NCI-H146 (cell line): ENCODE data around the gene GRB2.
"Not testable (repeated sequence)": the region's sequence is repeated elsewhere in the genome, so short reads cannot be mapped to it uniquely, and the experiment has no call there.

Experiments used
- DNase-seq: peaks from one replicate; lab custom pipeline; 2025; lab: John Stamatoyannopoulos, UW

The GRB2 gene

DNA sequence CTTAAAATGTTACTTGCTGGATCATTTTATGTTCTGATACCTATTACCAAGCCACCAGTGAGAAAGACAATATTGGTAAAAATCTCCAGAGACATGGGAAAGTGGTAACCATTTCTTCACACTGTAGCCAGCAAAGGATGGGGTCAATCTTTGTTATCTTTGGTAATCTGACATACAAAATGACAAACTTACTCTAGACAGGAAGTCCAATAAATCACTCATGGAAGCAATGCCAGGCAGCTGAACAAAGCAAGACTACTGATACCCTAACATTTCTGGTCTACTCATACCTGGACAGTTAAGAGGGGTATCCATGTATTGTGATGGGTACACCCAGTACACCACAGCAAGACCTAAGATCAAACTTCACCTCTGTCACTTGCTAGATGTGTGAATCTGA lies 19.0 kb downstream of the GRB2 start:
- no peak for DNase-seq

DNA sequence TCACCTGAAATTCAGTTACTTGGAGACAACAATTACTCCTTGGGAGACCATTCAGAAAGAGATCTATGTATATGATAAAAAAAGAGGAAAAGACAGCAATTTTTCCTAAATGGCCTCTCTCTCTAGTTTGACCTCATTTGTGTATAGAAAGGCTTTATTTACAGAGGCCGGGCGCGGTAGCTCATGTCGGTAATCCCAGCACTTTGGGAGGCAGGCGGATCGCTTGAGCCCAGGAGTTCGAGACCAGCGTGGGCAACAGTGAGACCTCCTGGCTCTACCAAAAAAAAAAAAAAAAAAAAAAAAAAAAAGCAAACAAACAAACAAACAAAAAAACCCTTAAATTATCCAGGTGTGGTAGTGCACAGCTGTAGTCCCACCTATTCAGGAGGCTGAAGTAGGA lies 20.7 kb downstream of the GRB2 start:
- DNase-seq: no peak

- DNase-seq: no peak
These were observed 21.7 kb downstream of the GRB2 start for GRCh38 chr17:75383842-75384195.

DNA sequence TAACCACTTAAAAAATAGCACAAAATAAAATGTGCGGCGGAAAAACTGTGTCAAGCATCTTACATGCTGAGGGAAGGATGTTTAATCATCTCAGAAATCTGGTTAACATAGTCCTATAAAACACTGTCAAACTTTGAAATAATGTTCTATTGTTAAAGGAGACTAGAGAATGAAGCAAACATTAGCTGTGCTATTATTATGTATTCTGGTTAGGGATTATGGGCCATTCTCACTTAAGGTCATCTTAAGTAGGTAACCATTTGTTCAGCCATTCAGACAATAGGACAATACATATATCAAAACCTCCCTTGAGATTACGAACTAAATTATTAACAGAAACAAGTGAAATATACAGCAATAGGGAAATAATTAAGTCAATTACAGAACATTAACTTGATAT lies 24.7 kb downstream of the GRB2 start:
- DNase-seq: no peak

DNA sequence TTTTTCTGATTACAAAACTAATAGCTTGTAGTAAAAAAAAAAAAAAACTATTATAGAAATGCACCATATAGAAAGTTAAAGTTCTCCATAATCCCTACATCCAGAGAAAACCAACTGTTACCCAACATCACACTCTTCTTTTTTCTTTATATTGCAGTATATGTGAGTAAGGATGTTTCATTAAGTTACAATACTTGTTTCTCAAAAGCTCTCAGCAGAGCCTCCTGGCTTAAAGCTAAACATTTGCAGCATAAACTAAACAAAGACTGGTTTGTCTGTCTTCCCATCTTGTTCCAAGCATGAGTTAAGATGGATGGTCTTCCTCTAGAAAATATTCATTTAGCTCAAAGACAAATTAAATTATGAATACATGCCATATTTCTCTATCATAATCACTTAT lies 25.2 kb downstream of the GRB2 start:
- DNase-seq: no peak

DNA sequence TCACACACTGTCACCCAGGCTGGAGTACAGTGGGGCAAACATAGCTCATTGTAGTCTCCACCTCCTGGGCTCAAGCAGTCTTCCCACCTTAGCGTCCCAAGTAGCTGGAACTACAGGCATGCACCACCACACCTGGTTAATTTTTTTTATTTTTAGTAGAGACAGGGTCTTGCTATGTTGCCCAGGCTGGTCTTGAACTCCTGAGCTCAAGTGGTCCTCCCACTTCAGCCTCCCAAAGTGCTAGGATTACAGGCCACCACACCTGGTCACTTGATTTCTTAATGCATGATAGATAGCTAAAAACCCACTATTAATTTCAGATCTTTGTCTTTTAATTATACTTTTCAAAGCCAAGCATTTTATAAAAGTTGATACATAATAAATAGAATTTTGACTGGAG lies 26.1 kb downstream of the GRB2 start:
- not testable (repeated sequence) for DNase-seq

- DNase-seq: no peak
These were observed 32.2 kb downstream of the GRB2 start for GRCh38 chr17:75373280-75373679.

DNA sequence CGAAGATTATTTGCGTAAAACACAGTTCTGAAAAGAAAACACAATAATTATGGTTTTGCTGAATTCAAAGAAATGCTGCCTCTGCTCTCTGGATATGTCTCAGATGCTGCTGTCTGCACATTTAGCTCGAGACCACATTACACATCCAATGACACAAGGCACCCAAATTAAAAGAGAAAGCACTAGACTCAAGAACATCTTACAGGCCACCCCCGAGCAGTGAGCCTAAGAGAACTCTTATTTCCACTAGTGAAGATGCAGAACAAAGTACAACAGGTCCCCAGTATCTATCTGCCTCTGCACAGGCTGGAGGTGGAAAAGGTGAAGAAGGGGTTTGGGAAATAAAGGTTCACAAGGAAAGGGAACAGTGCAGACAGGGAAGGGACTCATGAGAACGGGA lies 33.5 kb downstream of the GRB2 start:
- DNase-seq: no peak

DNA sequence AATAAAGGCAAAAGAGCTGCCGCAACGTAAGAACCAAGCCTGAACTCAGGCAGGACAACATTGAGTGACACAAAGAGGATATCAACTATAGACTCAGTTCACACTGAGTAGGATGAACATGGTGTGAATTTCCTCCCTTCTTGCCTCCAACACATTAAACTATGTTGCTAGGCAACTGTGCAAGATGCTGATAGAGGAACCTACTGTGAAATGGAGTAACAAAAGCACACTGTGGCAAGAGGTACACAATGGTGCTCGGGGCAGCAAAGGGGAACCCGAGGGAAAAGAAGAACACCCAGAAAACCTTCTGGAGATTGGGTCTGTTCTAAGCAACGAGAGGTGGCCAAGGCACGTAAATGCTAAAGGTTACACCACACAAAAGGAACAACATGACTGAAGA lies 34.1 kb downstream of the GRB2 start:
- DNase-seq: no peak

- DNase-seq: no peak
These were observed 35.1 kb downstream of the GRB2 start for GRCh38 chr17:75370286-75370915.

DNA sequence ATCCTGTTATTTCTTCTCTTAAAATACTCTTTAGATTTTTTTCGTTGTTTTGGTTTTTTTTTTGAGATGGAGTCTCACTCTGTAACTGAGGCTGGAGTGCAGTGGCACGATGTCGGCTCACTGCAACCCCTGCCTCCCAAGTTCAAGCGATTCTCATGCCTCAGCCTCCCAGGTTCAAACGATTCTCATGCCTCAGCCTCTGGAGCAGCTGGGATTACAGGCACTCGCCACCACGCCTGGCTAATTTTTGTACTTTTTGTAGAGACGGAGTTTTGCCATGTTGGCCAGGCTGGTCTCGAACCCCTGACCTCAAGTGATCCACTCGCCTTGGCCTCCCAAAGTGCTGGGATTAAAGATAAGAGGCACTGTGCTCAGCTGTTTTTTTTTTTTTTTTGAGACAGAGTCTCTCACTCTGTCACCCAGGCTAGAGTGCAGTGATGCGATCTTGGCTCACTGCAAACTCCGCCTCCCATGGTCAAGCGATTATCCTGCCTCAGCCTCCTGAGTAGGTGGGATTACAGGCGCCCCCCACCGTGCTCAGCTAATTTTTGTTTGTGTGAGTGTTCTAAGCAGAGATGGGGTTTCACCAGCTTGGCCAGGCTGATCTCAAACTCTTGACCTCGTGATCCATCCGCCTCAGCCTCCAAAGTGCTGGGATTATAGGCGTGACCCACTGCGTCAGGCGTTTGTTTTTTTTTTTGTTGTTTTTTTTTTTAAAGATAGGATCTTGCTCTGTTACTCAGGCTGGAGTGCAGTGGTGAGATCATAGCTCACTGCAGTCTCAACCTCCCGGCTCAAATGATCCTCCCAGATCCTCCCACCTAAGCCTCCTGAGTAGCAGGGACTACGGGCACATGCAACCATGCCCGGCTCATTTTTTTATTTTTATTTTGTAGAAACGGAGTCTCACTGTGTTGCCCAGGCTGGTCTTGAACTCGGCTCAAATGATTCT lies 37.4 kb downstream of the GRB2 start:
- DNase-seq: not testable (repeated sequence)

DNA sequence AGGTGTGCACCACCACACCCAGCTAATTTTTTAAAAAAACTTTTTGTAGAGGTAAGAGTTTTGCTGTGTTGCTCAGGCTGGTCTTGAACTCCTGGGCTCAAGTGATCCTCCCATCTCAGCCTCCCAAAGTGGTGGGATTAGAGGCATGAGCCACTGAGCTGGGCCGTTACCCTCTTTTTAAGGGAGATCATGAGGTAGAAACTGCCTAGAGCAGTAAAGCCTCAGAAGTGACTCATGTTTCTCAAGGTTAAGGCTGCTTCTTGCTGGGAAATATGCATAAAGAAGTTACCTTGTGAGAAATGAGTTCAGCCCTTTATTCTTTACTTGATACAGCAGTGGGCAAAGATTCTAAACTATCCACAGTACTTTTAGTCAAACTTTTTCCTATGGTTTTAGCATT lies 38.2 kb downstream of the GRB2 start:
- no peak for DNase-seq

- DNase-seq: no peak
These were observed 39.0 kb downstream of the GRB2 start for GRCh38 chr17:75366432-75366831.

DNA sequence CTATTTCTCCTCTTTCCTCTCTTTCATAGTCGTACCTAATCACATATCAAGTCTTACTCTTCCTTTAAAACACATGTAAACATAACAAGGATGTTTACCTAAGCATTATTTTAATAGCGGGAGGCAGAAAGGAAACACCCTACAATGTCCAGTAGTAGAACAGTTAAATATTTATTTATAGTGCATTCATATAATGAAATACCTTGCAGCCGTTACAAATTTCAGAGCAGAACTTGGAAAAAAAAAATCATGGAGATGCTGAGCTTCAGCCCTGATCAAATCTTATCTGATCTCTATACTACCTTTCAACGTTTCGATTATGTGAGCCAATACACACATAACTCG lies 39.6 kb downstream of the GRB2 start:
- no peak for DNase-seq

- DNase-seq: peak; percentile 29
These were observed 40.2 kb downstream of the GRB2 start for GRCh38 chr17:75365009-75365930.

DNA sequence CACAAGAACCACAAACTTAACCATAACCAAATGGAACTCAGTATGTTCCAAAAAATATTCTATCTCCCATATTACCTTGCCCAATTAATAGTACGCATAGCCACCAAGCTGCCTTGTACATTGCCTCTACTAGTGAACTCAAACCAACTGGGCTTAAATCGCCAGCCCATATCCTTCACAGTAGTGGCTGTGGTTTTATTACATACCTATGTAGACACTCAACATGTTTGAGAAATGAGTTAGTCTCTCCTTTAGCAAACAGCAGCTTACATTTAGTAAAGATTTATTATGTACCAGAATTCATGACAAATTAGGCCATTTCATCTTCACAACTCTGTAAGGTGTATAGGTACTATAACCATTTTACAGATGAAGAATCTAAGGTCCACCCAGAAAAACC lies 41.4 kb downstream of the GRB2 start:
- no peak for DNase-seq

DNA sequence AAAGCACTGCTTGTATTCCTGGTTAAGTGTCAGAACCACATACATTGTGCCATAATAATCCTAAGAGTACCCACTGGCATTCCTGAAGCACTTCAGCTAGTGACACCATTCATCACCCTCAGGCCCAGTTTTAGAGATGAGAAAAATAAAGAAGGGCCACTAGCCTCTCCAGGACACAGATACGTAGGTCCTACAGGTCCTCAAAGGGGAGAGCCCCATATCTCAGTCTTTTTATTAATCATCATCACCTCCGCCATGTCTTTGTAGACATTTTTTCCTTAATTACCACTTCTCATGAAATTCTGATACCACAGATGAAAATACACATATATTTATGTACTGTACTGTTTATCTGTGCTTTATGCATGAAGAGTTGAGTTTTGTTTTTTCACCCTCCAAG lies 43.5 kb downstream of the GRB2 start:
- DNase-seq: no peak

DNA sequence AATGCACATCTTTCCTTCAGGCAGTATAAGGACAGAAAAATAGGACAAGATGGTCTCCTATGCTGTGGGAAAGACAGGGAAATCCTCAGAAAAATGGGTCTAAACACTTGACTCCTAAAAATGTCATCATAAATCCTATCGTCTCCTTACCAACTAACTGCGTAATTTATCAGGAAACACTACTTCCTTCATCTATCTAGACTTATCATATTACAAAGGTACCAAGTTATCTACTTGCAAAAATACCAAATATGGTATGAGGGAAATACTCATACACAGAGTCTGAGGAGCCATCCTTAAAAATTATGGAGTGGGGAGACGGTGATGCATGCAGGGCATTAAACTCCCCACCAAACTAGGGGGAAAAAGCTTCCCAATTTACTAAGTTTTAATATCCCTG lies 44.1 kb downstream of the GRB2 start:
- no peak for DNase-seq

DNA sequence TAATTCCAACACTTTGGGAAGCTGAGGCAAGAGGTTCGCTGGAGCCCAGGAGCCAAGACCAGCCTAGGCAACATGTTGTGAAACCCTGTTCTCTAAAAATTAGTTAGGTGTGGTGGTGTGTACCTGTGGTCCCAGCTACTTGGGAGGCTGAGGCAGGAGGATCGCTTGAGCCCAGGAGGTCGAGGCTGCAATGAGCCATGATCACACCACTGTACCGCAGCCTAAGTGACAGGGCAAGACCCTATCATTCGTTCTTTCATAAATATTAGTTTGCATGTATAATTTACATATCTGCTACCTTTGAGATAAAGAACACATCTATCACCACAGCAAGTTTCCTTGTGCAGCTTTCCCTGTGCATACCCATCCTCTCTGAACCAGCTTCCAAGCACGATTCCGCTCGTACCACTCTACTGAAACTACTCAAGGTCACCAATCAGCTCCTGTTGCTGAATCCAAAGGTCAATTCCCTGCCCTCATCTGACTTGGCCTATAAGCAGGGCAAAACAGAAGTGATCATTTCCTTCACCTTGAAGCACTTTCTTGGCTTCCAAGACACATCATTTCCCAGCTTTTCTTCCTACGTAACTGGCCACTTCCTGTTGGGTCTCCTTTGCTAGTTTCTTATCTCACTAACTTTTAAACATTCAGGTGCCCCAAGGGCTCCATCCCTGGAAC lies 49.1 kb downstream of the GRB2 start:
- DNase-seq: no peak

- DNase-seq: no peak
These were observed 52.3 kb downstream of the GRB2 start for GRCh38 chr17:75353176-75353575.

GRCh38 chr17:75352079-75352569 lies 53.4 kb downstream of the GRB2 start:
- no peak for DNase-seq

DNA sequence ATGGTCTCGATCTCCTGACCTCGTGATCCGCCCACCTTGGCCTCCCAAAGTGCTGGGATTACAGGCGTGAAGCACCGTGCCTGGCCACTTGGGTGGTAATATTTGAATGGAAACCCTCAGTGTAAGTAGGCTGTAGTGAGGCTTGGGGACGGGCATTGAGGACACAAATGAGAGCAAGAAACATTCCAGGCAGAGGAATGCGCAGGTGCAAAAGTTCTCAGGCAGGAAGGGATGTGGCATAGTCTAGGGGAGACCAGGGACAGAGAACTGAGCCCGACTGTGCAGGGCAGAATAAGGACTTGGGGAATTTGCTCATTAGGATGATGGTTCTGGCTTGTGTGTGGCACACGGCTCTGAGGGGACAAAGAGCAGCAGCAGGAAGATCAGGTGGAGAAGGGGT lies 54.8 kb downstream of the GRB2 start:
- no peak for DNase-seq
